K562 (cell line): ENCODE results near the gene DPM1. TPM values are rescaled to one million over a fixed set of nuclear protein-coding genes. Genes with fewer than 3 reads are reported as not detected.

Experiments
- EP400 ChIP-seq: fragments of 450-650 bp; IDR thresholded peaks from 2 replicates; pipeline ENCODE4 v1.6.1; 2017; ENCODE audit warnings: antibody characterized with exemption, mild to moderate bottlenecking, moderate library complexity
- FOXA1 ChIP-seq: fragments of 450-650 bp; IDR thresholded peaks from 2 replicates; pipeline ENCODE4 v1.6.1; 2016; ENCODE audit warnings: mild to moderate bottlenecking, borderline replicate concordance
- ILK ChIP-seq: fragments of 450-650 bp; IDR thresholded peaks from 2 replicates; pipeline ENCODE4 v1.6.1; 2016; ENCODE audit warnings: missing genetic modification characterization, low read depth, mild to moderate bottlenecking, missing compliant biosample characterization, moderate library complexity, borderline replicate concordance
- MTA3 ChIP-seq: fragments of 450-650 bp; formaldehyde crosslinking; IDR thresholded peaks from 2 replicates; pipeline ENCODE4 v1.6.1; 2017; ENCODE audit warnings: mild to moderate bottlenecking, borderline replicate concordance
- POLR2H ChIP-seq: IDR thresholded peaks from 2 replicates; pipeline ENCODE4 v1.6.1; 2016; ENCODE audit warnings: missing genetic modification characterization, low read depth, mild to moderate bottlenecking, control low read depth, missing compliant biosample characterization, moderate library complexity
- SIN3A ChIP-seq, 2 experiments: fragments of 150-350 bp in 1 of 2; IDR thresholded peaks; 2 replicates each; pipeline ENCODE4 v1.6.1; 2011 to 2016; ENCODE audit warnings: borderline replicate concordance in 2 of 2, low read depth in 2 of 2, low read length in 2 of 2, mild to moderate bottlenecking in 2 of 2, moderate library complexity in 2 of 2; ENCODE audit not compliant: control insufficient read depth in 1 of 2
- TSC22D4 ChIP-seq: fragments of 450-650 bp; IDR thresholded peaks from 2 replicates; pipeline ENCODE4 v1.6.1; 2016; ENCODE audit warnings: missing genetic modification characterization, missing biosample characterization, control low read depth
- U2AF2 ChIP-seq: fragments of 200-400 bp; formaldehyde crosslinking; optimal IDR thresholded peaks from 2 replicates; pipeline ENCODE3; 2017; ENCODE audit warnings: low read depth, mild to moderate bottlenecking, low read length
- ZBTB7A ChIP-seq: IDR thresholded peaks from 2 replicates; pipeline ENCODE4 v1.6.1; 2011; ENCODE audit warnings: low read depth, mild to moderate bottlenecking, low read length, moderate library complexity, borderline replicate concordance; ENCODE audit not compliant: control insufficient read depth
- ZNF140 ChIP-seq: fragments of 250-450 bp; sonication (Bioruptor Pico); IDR thresholded peaks from 2 replicates; pipeline ENCODE4 v1.8.0; 2021; ENCODE audit warnings: moderate library complexity, mild to moderate bottlenecking, inconsistent platforms
- ZNF197 ChIP-seq: fragments of 200-800 bp; sonication (Bioruptor generic); IDR thresholded peaks from 2 replicates; pipeline ENCODE4 v1.6.1; 2016; ENCODE audit warnings: low read depth, missing genetic modification characterization, missing compliant biosample characterization
- ZNF3 ChIP-seq: fragments of 250-450 bp; sonication (Bioruptor Pico); IDR thresholded peaks from 2 replicates; pipeline ENCODE4 v1.5.0; 2021; ENCODE audit warnings: mild to moderate bottlenecking, moderate library complexity
- polyA plus RNA-seq, 8 experiments: library from polyadenylated mRNA; depleted of rRNA in 4 of 8; stranded (reverse) in 5 of 8; unstranded in 3 of 8; fragments of >200 nt; fragmentation: Nextera tagmentation in 2 of 8; fragmentation: Illumina TruSeq in 1 of 8; extraction: Ambion mirVana in 2 of 8; extraction: Trizol in 1 of 8; gene quantifications; 2 replicates each; pipeline versions ENCODE4 v1.2.1 to v1.2.3, GENCODE V29; 2011 to 2014; ENCODE audit warnings: inconsistent platforms in 1 of 8, missing spikeins in 1 of 8
- total RNA-seq, 7 experiments: library from RNA; depleted of rRNA in 6 of 7; stranded (reverse); fragments of >200 nt in 6 of 7; fragmentation: Illumina TruSeq in 2 of 7; extraction: Trizol in 2 of 7; gene quantifications; 2 replicates each; pipeline versions ENCODE4 v1.2.1 to v1.2.3, GENCODE V29; 2011 to 2021; ENCODE audit warnings: low replicate concordance in 1 of 7
- TF ChIP-seq, protein P1 (sequence below): sonication (generic); formaldehyde crosslinking; IDR thresholded peaks from 2 replicates; pipeline ENCODE4 v1.8.1; 2023; ENCODE audit warnings: mild to moderate bottlenecking, missing genetic modification reagents
- TF ChIP-seq, protein P2 (sequence below): fragments of 250-450 bp; sonication (Bioruptor Pico); IDR thresholded peaks from 2 replicates; pipeline ENCODE4 v1.8.0; 2021; ENCODE audit warnings: borderline replicate concordance, mild to moderate bottlenecking, moderate library complexity; ENCODE audit not compliant: poor library complexity, severe bottlenecking
- TF ChIP-seq, protein P3 (sequence below): fragments of 250-450 bp; sonication (Bioruptor Pico); IDR thresholded peaks from 2 replicates; pipeline ENCODE4 v1.8.0; 2021; ENCODE audit warnings: mild to moderate bottlenecking, moderate library complexity
- TF ChIP-seq, protein P4 (sequence below): fragments of 250-450 bp; sonication (Bioruptor Pico); IDR thresholded peaks from 2 replicates; pipeline ENCODE4 v1.5.0; 2021; ENCODE audit warnings: mild to moderate bottlenecking, moderate library complexity
- TF ChIP-seq, protein P5 (sequence below): IDR thresholded peaks from 2 replicates; pipeline ENCODE4 v1.6.1; 2011; ENCODE audit warnings: borderline replicate concordance, low read depth, mild to moderate bottlenecking, moderate library complexity, low read length; ENCODE audit not compliant: insufficient read depth, poor library complexity, severe bottlenecking

Gene DPM1
- total and polyA plus RNA-seq, 9 of the 15 experiments (the other 6 are each of a cell fraction or from before 2014, with no cell fraction given), result 75.2 to 190 (median 153) TPM

DNA sequence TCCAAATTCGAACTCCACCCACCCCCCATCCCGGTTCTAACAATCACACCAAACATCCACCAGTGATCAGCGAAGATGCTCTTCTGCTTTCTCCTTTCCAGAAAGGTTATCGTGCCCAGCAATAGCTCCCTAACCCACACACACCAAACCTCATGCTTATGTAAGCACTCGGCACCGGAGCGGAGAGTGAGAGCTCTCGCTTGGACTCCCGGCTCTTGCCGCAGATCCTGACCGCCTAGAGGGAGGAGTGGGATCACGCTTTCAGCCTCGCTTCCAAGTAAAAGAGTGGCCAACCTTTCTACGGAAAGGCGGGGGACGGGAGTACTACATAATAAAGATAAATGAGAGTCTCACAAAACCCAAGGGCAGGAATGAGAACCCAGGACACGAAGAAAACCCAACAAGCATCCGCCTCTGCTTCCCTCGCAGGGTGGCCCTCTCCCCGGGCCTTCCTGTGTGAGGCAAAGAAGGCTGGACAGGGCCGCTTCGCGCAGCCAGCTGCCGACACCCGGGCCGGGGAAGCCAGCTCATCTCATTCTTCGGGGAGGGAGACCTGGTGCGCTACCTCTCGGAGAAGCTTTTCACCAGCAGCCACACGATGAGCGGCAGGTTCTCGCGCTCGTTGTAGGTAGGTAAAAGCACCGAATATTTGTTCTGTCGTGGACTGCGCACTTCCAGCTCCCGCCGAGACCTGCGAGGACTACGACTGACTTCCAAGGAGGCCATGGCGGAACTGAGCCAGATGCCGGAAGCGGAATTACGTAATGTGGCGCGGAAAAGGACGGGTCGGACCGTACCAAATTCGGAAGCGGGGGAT is at the start of gene DPM1 (continued):
- TF ChIP-seq, protein P1, sequence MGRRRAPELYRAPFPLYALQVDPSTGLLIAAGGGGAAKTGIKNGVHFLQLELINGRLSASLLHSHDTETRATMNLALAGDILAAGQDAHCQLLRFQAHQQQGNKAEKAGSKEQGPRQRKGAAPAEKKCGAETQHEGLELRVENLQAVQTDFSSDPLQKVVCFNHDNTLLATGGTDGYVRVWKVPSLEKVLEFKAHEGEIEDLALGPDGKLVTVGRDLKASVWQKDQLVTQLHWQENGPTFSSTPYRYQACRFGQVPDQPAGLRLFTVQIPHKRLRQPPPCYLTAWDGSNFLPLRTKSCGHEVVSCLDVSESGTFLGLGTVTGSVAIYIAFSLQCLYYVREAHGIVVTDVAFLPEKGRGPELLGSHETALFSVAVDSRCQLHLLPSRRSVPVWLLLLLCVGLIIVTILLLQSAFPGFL, result no peak
- TF ChIP-seq, protein P2, sequence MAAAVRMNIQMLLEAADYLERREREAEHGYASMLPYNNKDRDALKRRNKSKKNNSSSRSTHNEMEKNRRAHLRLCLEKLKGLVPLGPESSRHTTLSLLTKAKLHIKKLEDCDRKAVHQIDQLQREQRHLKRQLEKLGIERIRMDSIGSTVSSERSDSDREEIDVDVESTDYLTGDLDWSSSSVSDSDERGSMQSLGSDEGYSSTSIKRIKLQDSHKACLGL (CRISPR knock-in tag), result no peak
- TF ChIP-seq U2AF2 (no peak), ILK (no peak), SIN3A (IDR thresholded peaks at IDR 0.05; ENCODE audit: borderline replicate concordance in 2 of 2, control insufficient read depth in 1 of 2, low read depth in 2 of 2, low read length in 2 of 2) (peak; percentile 79 to 82; a peak in 3 of 4 replicates), ZNF3 (no peak), EP400 (no peak; the same call in 1 of the 2 replicates), POLR2H (tag) (peak; percentile 92), ZBTB7A (no peak), ZNF140 (no peak), MTA3 (peak; percentile 67; the same call in 1 of the 2 replicates), TSC22D4 (tag) (no peak), FOXA1 (no peak), ZNF197 (CRISPR knock-in tag) (no peak)
- TF ChIP-seq, protein P3, sequence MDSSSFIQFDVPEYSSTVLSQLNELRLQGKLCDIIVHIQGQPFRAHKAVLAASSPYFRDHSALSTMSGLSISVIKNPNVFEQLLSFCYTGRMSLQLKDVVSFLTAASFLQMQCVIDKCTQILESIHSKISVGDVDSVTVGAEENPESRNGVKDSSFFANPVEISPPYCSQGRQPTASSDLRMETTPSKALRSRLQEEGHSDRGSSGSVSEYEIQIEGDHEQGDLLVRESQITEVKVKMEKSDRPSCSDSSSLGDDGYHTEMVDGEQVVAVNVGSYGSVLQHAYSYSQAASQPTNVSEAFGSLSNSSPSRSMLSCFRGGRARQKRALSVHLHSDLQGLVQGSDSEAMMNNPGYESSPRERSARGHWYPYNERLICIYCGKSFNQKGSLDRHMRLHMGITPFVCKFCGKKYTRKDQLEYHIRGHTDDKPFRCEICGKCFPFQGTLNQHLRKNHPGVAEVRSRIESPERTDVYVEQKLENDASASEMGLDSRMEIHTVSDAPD (CRISPR knock-in tag), result no peak
- TF ChIP-seq, protein P4, sequence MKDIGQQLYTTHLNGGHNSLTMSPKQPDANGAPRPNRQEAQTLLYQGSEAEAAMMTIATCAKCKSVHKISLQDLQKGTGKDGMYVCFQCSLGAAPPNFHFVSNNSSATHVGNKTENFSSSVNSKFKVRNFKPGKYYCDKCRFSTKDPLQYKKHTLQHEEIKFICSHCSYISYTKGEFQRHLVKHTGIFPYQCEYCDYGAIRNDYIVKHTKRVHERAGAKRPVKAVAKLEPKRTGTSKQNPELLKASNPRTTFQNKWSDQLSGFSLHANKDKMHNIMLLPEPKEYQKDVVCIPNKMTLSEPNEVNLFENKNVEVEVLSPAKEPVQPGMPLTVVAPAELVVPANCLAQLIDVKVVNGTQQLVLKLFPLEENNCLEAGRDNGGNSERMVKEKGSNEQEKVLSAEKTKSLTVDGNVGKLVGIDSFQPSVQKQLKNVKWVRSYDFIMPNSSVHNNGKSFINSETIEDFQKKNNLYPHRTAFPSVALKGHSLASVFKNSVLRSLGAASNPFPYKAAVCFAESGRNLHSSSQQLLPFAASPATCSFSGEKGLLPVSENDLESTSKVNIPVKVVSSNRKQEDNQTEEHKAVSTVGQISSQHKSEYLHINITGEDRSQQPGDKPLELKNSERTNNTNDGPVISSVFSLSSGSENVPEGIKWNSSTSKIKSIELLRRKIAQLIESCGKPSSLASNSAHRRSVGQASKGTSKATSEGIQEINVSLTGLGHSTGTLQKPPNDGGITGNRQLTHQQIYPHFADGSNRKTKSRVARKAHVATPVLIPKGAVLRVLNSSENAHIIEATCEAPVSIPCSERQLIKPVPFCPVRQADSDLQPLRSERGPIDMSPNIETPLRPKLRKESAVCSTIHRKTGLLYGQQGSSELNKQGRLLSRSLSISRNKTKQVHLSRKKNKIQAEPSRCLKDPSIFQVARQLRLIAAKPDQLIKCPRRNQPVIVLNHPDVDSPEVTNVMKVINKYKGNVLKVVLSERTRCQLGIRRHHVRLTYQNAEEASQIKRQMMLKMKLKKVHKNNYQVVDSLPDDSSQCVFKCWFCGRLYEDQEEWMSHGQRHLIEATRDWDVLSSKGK (CRISPR knock-in tag), result no peak
- TF ChIP-seq, protein P5, sequence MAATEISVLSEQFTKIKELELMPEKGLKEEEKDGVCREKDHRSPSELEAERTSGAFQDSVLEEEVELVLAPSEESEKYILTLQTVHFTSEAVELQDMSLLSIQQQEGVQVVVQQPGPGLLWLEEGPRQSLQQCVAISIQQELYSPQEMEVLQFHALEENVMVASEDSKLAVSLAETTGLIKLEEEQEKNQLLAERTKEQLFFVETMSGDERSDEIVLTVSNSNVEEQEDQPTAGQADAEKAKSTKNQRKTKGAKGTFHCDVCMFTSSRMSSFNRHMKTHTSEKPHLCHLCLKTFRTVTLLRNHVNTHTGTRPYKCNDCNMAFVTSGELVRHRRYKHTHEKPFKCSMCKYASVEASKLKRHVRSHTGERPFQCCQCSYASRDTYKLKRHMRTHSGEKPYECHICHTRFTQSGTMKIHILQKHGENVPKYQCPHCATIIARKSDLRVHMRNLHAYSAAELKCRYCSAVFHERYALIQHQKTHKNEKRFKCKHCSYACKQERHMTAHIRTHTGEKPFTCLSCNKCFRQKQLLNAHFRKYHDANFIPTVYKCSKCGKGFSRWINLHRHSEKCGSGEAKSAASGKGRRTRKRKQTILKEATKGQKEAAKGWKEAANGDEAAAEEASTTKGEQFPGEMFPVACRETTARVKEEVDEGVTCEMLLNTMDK, result no peak
